ENCODE results near the gene VPS36. TPM values are rescaled to one million over a fixed set of nuclear protein-coding genes. Genes with fewer than 3 reads are reported as not detected.
"Not testable (repeated sequence)": the region's sequence is repeated elsewhere in the genome, so short reads cannot be mapped to it uniquely, and the experiment has no call there.

Gene VPS36
- total RNA-seq (2022) (39.8 and 40.2 TPM in 2 replicates), Bru-seq, nascent RNA (percentile 84 among the genes with signal in this experiment), BruChase-seq, experiment 1, labeled RNA remaining after a 6-hour chase (percentile 89 among the genes with signal in this experiment), BruChase-seq, experiment 2, labeled RNA remaining after a 2-hour chase (percentile 92 among the genes with signal in this experiment)
- long read RNA-seq, full-length matches to known transcripts = 40 of 55 reads
- long read RNA-seq, partial matches to known transcripts = 2 of 55 reads
- long read RNA-seq, other reads (novel, unspliced or antisense) = 13 of 55 reads

- peak; percentile 98 for DNase-seq
- TF ChIP-seq CTCF (IDR thresholded peaks at IDR 0.05; ENCODE audit: unreplicated experiment) = peak; percentile 96
Observed at GRCh38 chr13:52450012-52450792, at the start of gene VPS36. VPS36 (minus strand) TSS chr13:52450634; CDS start chr13:52450594, 40 bp downstream.

GRCh38 chr13:52497979-52498378, 47.5 kb upstream of the VPS36 start:
- CTCF ChIA-PET; H3K27ac Mint-ChIP-seq (ENCODE audit: unreplicated experiment); H3K4me1 Mint-ChIP-seq (ENCODE audit: low read depth, unreplicated experiment); BruUV-seq (replicated peaks); H3K4me3 Mint-ChIP-seq (ENCODE audit: low read depth, unreplicated experiment); DNase-seq; H3K36me3 Mint-ChIP-seq (ENCODE audit: insufficient read depth, unreplicated experiment); intact Hi-C loops (cut with micrococcal nuclease; ENCODE audit: unreplicated experiment); H3K9me3 Mint-ChIP-seq (ENCODE audit: low read depth, unreplicated experiment): not testable (repeated sequence)
- peaks cover 11% of the 10 kb centered on the region for H3K27me3 Mint-ChIP-seq (ENCODE audit: unreplicated experiment)

More at GRCh38 chr13:52450012-52450792, at the start of gene VPS36:
- H3K4me1 Mint-ChIP-seq (ENCODE audit: low read depth, unreplicated experiment) = peaks cover 25% of the 10 kb centered on the region
- H3K27me3 Mint-ChIP-seq (ENCODE audit: unreplicated experiment) = no peaks in the 10 kb centered on the region
- peak within 1 kb of the TSS; percentile 82 for H3K4me3 Mint-ChIP-seq (ENCODE audit: low read depth, unreplicated experiment)
- intact Hi-C loops (cut with micrococcal nuclease; ENCODE audit: unreplicated experiment) = loop anchor here (1.0 to 2.0 kb wide), 2 partner anchors 51 to 107 kb away; no protein-coding TSS in a partner anchor
- CTCF ChIA-PET = interaction anchor here (0.7 to 2.4 kb wide), 8 partner anchors 22 to 681 kb away, joined by 3 to 20 read pairs (median 6); no protein-coding TSS in a partner anchor
- H3K9me3 Mint-ChIP-seq (ENCODE audit: low read depth, unreplicated experiment) = no peaks in the 10 kb centered on the region
- H3K27ac Mint-ChIP-seq (ENCODE audit: unreplicated experiment) = peak within 1 kb of the TSS; percentile 71
- no TSS peak for BruUV-seq (replicated peaks)
- H3K36me3 Mint-ChIP-seq (ENCODE audit: insufficient read depth, unreplicated experiment) = peaks cover 29% of the 10 kb centered on the region

- H3K4me3 Mint-ChIP-seq (ENCODE audit: low read depth, unreplicated experiment); H3K27ac Mint-ChIP-seq (ENCODE audit: unreplicated experiment); DNase-seq; CTCF ChIA-PET; BruUV-seq (replicated peaks); H3K9me3 Mint-ChIP-seq (ENCODE audit: low read depth, unreplicated experiment); H3K36me3 Mint-ChIP-seq (ENCODE audit: insufficient read depth, unreplicated experiment); intact Hi-C loops (cut with micrococcal nuclease; ENCODE audit: unreplicated experiment); H3K27me3 Mint-ChIP-seq (ENCODE audit: unreplicated experiment); H3K4me1 Mint-ChIP-seq (ENCODE audit: low read depth, unreplicated experiment): not testable (repeated sequence)
Observed at GRCh38 chr13:52494241-52494640, 43.8 kb upstream of the VPS36 start.

GRCh38 chr13:52491015-52491414, 40.6 kb upstream of the VPS36 start:
- H3K9me3 Mint-ChIP-seq (ENCODE audit: low read depth, unreplicated experiment); H3K4me1 Mint-ChIP-seq (ENCODE audit: low read depth, unreplicated experiment); intact Hi-C loops (cut with micrococcal nuclease; ENCODE audit: unreplicated experiment); H3K27me3 Mint-ChIP-seq (ENCODE audit: unreplicated experiment); DNase-seq; H3K36me3 Mint-ChIP-seq (ENCODE audit: insufficient read depth, unreplicated experiment); CTCF ChIA-PET; H3K27ac Mint-ChIP-seq (ENCODE audit: unreplicated experiment); H3K4me3 Mint-ChIP-seq (ENCODE audit: low read depth, unreplicated experiment); BruUV-seq (replicated peaks): not testable (repeated sequence)

GRCh38 chr13:52488763-52489162, 38.3 kb upstream of the VPS36 start:
- H3K36me3 Mint-ChIP-seq (ENCODE audit: insufficient read depth, unreplicated experiment); H3K4me3 Mint-ChIP-seq (ENCODE audit: low read depth, unreplicated experiment); H3K27ac Mint-ChIP-seq (ENCODE audit: unreplicated experiment); H3K9me3 Mint-ChIP-seq (ENCODE audit: low read depth, unreplicated experiment); intact Hi-C loops (cut with micrococcal nuclease; ENCODE audit: unreplicated experiment); DNase-seq; H3K4me1 Mint-ChIP-seq (ENCODE audit: low read depth, unreplicated experiment); BruUV-seq (replicated peaks); H3K27me3 Mint-ChIP-seq (ENCODE audit: unreplicated experiment); CTCF ChIA-PET: not testable (repeated sequence)

GRCh38 chr13:52487078-52487477, 36.6 kb upstream of the VPS36 start:
- not testable (repeated sequence) for DNase-seq; BruUV-seq (replicated peaks)

GRCh38 chr13:52480677-52481428, 30.4 kb upstream of the VPS36 start:
- H3K36me3 Mint-ChIP-seq (ENCODE audit: insufficient read depth, unreplicated experiment); H3K9me3 Mint-ChIP-seq (ENCODE audit: low read depth, unreplicated experiment); intact Hi-C loops (cut with micrococcal nuclease; ENCODE audit: unreplicated experiment); H3K4me1 Mint-ChIP-seq (ENCODE audit: low read depth, unreplicated experiment); H3K4me3 Mint-ChIP-seq (ENCODE audit: low read depth, unreplicated experiment); CTCF ChIA-PET; H3K27me3 Mint-ChIP-seq (ENCODE audit: unreplicated experiment); DNase-seq; BruUV-seq (replicated peaks); H3K27ac Mint-ChIP-seq (ENCODE audit: unreplicated experiment): not testable (repeated sequence)

More at GRCh38 chr13:52487078-52487477, 36.6 kb upstream of the VPS36 start:
- H3K4me1 Mint-ChIP-seq (ENCODE audit: low read depth, unreplicated experiment); H3K4me3 Mint-ChIP-seq (ENCODE audit: low read depth, unreplicated experiment); intact Hi-C loops (cut with micrococcal nuclease; ENCODE audit: unreplicated experiment); H3K36me3 Mint-ChIP-seq (ENCODE audit: insufficient read depth, unreplicated experiment); H3K27ac Mint-ChIP-seq (ENCODE audit: unreplicated experiment); H3K9me3 Mint-ChIP-seq (ENCODE audit: low read depth, unreplicated experiment); H3K27me3 Mint-ChIP-seq (ENCODE audit: unreplicated experiment): not testable (repeated sequence)
- CTCF ChIA-PET = interaction anchor here (0.7 kb wide), 1 partner anchor 26 kb away, joined by 3 read pairs; no protein-coding TSS in a partner anchor

GRCh38 chr13:52468487-52468886, 18.1 kb upstream of the VPS36 start:
- BruUV-seq (replicated peaks); H3K4me1 Mint-ChIP-seq (ENCODE audit: low read depth, unreplicated experiment); CTCF ChIA-PET; intact Hi-C loops (cut with micrococcal nuclease; ENCODE audit: unreplicated experiment); H3K27me3 Mint-ChIP-seq (ENCODE audit: unreplicated experiment); DNase-seq; H3K4me3 Mint-ChIP-seq (ENCODE audit: low read depth, unreplicated experiment); H3K9me3 Mint-ChIP-seq (ENCODE audit: low read depth, unreplicated experiment); H3K27ac Mint-ChIP-seq (ENCODE audit: unreplicated experiment): not testable (repeated sequence)
- peaks cover 35% of the 10 kb centered on the region for H3K36me3 Mint-ChIP-seq (ENCODE audit: insufficient read depth, unreplicated experiment)

Measured in Calu3 (cell line).